T-cell (primary cell): ENCODE results near the gene ACD. TPM values are rescaled to one million over a fixed set of nuclear protein-coding genes. Genes with fewer than 3 reads are reported as not detected.

Source experiments
- ATAC-seq, 4 experiments: fragments of 200-7000 bp in 3 of 4; fragments of 150-1000 bp in 1 of 4; cut with Tn5 transposase; replicated peaks in 1 of 4; 1 replicate in 3 of 4; 2 replicates in 1 of 4; pipeline ENCODE4 v1.10.0; 2021; ENCODE audit warnings: moderate library complexity in 3 of 4, mild to moderate bottlenecking in 2 of 4, moderate number of reproducible peaks in 1 of 4
- CTCF ChIA-PET, 2 donors: fragments of 300-600 bp; sonication (Branson Sonifier 250); formaldehyde crosslinking; loops; one replicate each; lab custom pipeline; 2022; ENCODE audit warnings: antibody characterized with exemption in 2 of 2; lab: Charles Lee
- POLR2A ChIA-PET, 2 donors: fragments of 300-600 bp; sonication (Branson Sonifier 250); formaldehyde crosslinking; loops; one replicate each; lab custom pipeline; 2022; ENCODE audit warnings: antibody characterized with exemption in 2 of 2; lab: Charles Lee
- DNase-seq, 35 experiments: peaks; one replicate each; pipeline versions ENCODE4 v3.0.0 to v3.0.0-alpha.2; 2013 to 2023
- H3K27ac ChIP-seq: one replicate; pipeline ENCODE4 v1.5.1; 2013; ENCODE audit warnings: low read length
- H3K27me3 ChIP-seq, 2 experiments: replicated peaks in 1 of 2; 1 replicate in 1 of 2; 2 replicates in 1 of 2; pipeline versions ENCODE4 v1.6.1 to v1.7.0; 2013; ENCODE audit warnings: low read length in 1 of 2, mixed read lengths in 1 of 2; ENCODE audit not compliant: control insufficient read depth in 2 of 2, insufficient read depth in 2 of 2; ENCODE audit errors: extremely low read depth in 1 of 2
- H3K36me3 ChIP-seq, 2 donors: 1 replicate in 1 of 2; 2 replicates in 1 of 2; pipeline versions ENCODE4 v1.6.1 to v1.7.0; 2013; ENCODE audit warnings: low read length in 1 of 2; ENCODE audit not compliant: control insufficient read depth in 2 of 2, insufficient read depth in 1 of 2; ENCODE audit errors: extremely low read depth in 1 of 2
- H3K4me1 ChIP-seq, 2 experiments: 1 replicate in 1 of 2; 2 replicates in 1 of 2; pipeline versions ENCODE4 v1.6.1 to v1.7.0; 2013; ENCODE audit warnings: low read length in 2 of 2, mixed read lengths in 1 of 2; ENCODE audit not compliant: insufficient read depth in 2 of 2, control insufficient read depth in 1 of 2; ENCODE audit errors: extremely low read depth in 1 of 2
- H3K4me3 ChIP-seq, 2 donors: 1 replicate in 1 of 2; 2 replicates in 1 of 2; pipeline versions ENCODE4 v1.5.1 to v1.7.0; 2013; ENCODE audit warnings: mild to moderate bottlenecking in 2 of 2, low read length in 1 of 2, moderate library complexity in 1 of 2; ENCODE audit not compliant: control insufficient read depth in 1 of 2; ENCODE audit errors: extremely low read depth in 1 of 2
- H3K9me3 ChIP-seq: 2 replicates; pipeline ENCODE4 v1.7.0; 2013
- H3K27ac Mint-ChIP-seq, 2 donors: one replicate each; pipeline ENCODE4 v1.8.0; 2020 to 2021; ENCODE audit warnings: mild to moderate bottlenecking in 2 of 2, mixed read lengths in 2 of 2
- H3K27me3 Mint-ChIP-seq, 2 donors: one replicate each; pipeline ENCODE4 v1.8.0; 2021 to 2022; ENCODE audit warnings: mixed read lengths in 2 of 2
- H3K36me3 Mint-ChIP-seq: one replicate; pipeline ENCODE4 v1.8.0; 2021; ENCODE audit warnings: mixed read lengths
- H3K4me1 Mint-ChIP-seq, 3 donors: one replicate each; pipeline ENCODE4 v1.8.0; 2020 to 2022; ENCODE audit warnings: mixed read lengths in 3 of 3, mild to moderate bottlenecking in 1 of 3
- H3K4me3 Mint-ChIP-seq, 3 donors: one replicate each; pipeline ENCODE4 v1.8.0; 2020 to 2022; ENCODE audit warnings: mild to moderate bottlenecking in 3 of 3, mixed read lengths in 3 of 3, moderate library complexity in 3 of 3
- H3K9me3 Mint-ChIP-seq, 3 donors: one replicate each; pipeline ENCODE4 v1.8.0; 2020 to 2022; ENCODE audit warnings: mixed read lengths in 3 of 3
- WGBS: methylation state at CpG from one replicate; pipeline ENCODE4 v1.1.5; 2013; ENCODE audit warnings: missing lambda C conversion rate; ENCODE audit not compliant: insufficient coverage; 5-methylcytosine and 5-hydroxymethylcytosine counted together
- total RNA-seq, 35 experiments: library from RNA in 6 of 35; stranded (reverse) in 6 of 35; fragments of 120-200 nt in 1 of 35; gene quantifications; one replicate each; pipeline versions ENCODE4 v1.2.1 to v1.2.4 and lab custom pipeline; 2013 to 2026

ACD gene
- total RNA-seq, 5 donors from 2014 or later (not counting 1 experiment from before 2014, with no cell fraction given): 24.5 to 62.6 (median 53.6) TPM

DNA sequence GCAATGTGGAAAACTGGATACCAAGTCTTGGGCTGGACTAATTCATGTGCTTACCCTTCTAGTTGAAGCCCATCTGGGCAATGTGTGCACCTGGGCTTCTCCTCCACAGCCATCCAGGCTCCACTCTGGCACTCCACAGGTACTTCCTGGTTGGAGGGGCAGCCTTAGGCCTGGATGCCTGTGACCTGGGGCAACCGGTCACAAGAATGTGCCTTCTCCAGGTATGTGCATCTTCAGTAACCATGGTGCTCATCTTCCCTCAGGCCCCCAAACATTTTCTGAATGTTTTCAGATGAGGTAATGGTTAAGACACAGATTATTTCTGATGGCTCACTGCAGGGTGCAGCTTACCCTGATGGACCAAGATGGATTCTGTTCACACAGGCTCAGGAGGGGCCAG lies 17.7 kb upstream of the ACD start:
- H3K27ac Mint-ChIP-seq: peak overlapping the region in 1 of 2 donors; percentile 31
- WGBS: no CpG with 5 or more reads among the region's 1 CpG

DNA sequence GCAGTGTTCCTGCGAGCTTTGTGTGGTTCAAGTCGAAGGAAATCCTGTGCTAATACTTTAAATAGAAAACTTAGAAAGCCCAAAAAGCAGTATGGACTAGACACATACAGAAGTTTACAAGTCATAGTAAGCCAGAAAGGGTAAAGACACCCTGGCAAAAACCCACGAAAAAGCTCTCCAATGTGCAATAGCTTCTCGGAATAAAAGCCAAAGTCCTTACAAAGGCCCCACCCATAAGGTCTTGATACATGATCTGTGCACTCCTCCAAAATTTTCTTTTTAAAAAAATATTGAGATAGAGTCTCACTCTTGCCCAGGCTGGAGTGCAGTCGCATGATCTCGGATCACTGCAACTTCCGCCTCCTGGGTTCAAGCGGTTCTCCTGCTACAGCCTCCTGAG lies 16.9 kb upstream of the ACD start:
- Mint-ChIP-seq H3K27me3 (no peaks in the 10 kb centered on the region), H3K9me3 (no peaks in the 10 kb centered on the region), H3K4me1 (peaks cover 2 to 5% (median 3%) of the 10 kb centered on the region in 3 donors), H3K27ac (no peak overlapping the region), H3K36me3 (no peaks in the 10 kb centered on the region), H3K4me3 (no peak overlapping the region)
- DNase-seq (no peak), ATAC-seq (no peak)
- Histone ChIP-seq H3K4me3 (no peak overlapping the region), H3K4me1 (no peaks in the 10 kb centered on the region), H3K36me3 (peaks cover 10% of the 10 kb centered on the region in 2 donors), H3K9me3 (no peaks in the 10 kb centered on the region), H3K27me3 (no peaks in the 10 kb centered on the region), H3K27ac (no peak overlapping the region)
- 74% methylated on average over 5 of the region's 8 CpGs for WGBS
- ChIA-PET POLR2A (interaction anchor here in 1 of 2 donors (0.6 kb wide), 3 partner anchors 101 to 124 kb away, joined by 3 to 8 read pairs (median 3); no protein-coding TSS in a partner anchor), CTCF (interaction anchor here in 1 of 2 donors (0.6 kb wide), 1 partner anchor 161 kb away, joined by 3 read pairs; no protein-coding TSS in a partner anchor)

More for the DNA sequence above, 17.7 kb upstream of the ACD start:
- Histone ChIP-seq H3K4me3 (no peak overlapping the region), H3K27ac (no peak overlapping the region), H3K4me1 (no peaks in the 10 kb centered on the region), H3K36me3 (peaks cover 10% of the 10 kb centered on the region in 2 donors), H3K27me3 (no peaks in the 10 kb centered on the region), H3K9me3 (no peaks in the 10 kb centered on the region)
- POLR2A ChIA-PET: no interaction called here
- ATAC-seq (no peak), DNase-seq (no peak)
- Mint-ChIP-seq H3K27me3 (no peaks in the 10 kb centered on the region), H3K36me3 (peaks cover 5% of the 10 kb centered on the region), H3K4me1 (peaks cover 0 to under 1% (median under 1%) of the 10 kb centered on the region in 3 donors), H3K9me3 (no peaks in the 10 kb centered on the region), H3K4me3 (no peak overlapping the region)
- CTCF ChIA-PET: interaction anchor here in 1 of 2 donors (0.6 kb wide), 2 partner anchors 261 to 521 kb away, joined by 4 read pairs; no protein-coding TSS in a partner anchor

DNA sequence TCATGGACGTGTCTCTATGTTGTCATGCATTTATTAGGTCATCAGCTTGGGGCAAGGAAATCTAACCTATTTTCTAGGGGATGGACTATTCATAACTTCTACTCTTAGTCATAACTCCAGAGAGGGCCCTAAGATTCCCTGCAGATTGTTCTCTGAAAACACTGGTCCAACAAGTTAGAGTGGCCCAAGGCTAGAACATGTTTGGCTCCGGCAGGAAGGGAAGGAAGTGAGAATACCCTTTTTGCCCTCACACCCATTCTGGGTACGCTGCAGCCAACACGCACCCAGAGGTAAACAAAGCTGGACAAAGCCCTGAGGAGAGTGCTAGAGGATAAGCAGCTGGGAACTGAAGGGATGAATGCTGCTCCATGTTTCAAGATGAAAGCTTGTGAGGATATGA lies 16.5 kb upstream of the ACD start:
- no peaks in the 10 kb centered on the region for H3K36me3 Mint-ChIP-seq
- DNase-seq (no peak), ATAC-seq (no peak)
- Histone ChIP-seq H3K27me3 (no peaks in the 10 kb centered on the region), H3K27ac (no peak overlapping the region), H3K4me1 (no peaks in the 10 kb centered on the region), H3K9me3 (no peaks in the 10 kb centered on the region), H3K36me3 (peaks cover 10% of the 10 kb centered on the region in 2 donors), H3K4me3 (no peak overlapping the region)
- H3K27me3 Mint-ChIP-seq: no peaks in the 10 kb centered on the region
- no peaks in the 10 kb centered on the region for H3K9me3 Mint-ChIP-seq
- no peak overlapping the region for H3K4me3 Mint-ChIP-seq
- ChIA-PET POLR2A (interaction anchor here in 1 of 2 donors (0.6 kb wide), 1 partner anchor 116 kb away, joined by 3 read pairs; no protein-coding TSS in a partner anchor), CTCF (interaction anchor here in 1 of 2 donors (0.6 kb wide), 1 partner anchor 161 kb away, joined by 3 read pairs; no protein-coding TSS in a partner anchor)
- no CpG with 5 or more reads among the region's 4 CpGs for WGBS
- peaks cover 2 to 5% (median 3%) of the 10 kb centered on the region in 3 donors for H3K4me1 Mint-ChIP-seq
- H3K27ac Mint-ChIP-seq: peak overlapping the region in 1 of 2 donors; percentile 34

DNA sequence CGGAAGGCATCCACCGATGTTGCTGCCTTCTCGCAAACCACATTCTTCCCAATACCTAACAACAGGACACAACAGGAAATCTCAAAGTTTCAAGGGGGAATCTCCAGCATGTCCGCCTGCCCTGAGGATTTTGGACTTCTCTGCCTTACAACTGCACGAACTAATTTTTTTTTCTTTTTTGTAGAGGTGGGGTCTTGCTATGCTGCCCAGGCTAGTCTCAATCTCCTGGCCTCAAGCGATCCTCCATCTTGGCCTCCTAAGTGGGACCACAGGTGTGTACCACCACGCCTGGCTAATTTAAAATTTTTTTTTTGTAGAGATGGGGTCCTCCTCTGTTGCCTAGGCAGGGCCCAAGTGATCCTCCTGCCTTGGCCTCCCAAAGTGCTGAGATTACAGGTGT lies 15.9 kb upstream of the ACD start:
- DNase-seq: no peak
- CTCF ChIA-PET: no interaction called here
- POLR2A ChIA-PET: no interaction called here
- no peak overlapping the region for H3K4me3 ChIP-seq
- no peaks in the 10 kb centered on the region for H3K4me1 ChIP-seq
- H3K9me3 Mint-ChIP-seq: no peaks in the 10 kb centered on the region
- no peak overlapping the region for H3K27ac ChIP-seq
- H3K4me3 Mint-ChIP-seq: no peak overlapping the region
- no peaks in the 10 kb centered on the region for H3K27me3 ChIP-seq
- peaks cover 2 to 5% (median 3%) of the 10 kb centered on the region in 3 donors for H3K4me1 Mint-ChIP-seq
- H3K36me3 Mint-ChIP-seq: no peaks in the 10 kb centered on the region
- no peak for ATAC-seq
- no peaks in the 10 kb centered on the region for H3K9me3 ChIP-seq
- H3K27ac Mint-ChIP-seq: peak overlapping the region in 1 of 2 donors; percentile 58
- H3K27me3 Mint-ChIP-seq: no peaks in the 10 kb centered on the region
- 100% methylated on average over 4 of the region's 7 CpGs for WGBS
- peaks cover 7 to 10% of the 10 kb centered on the region in 2 donors for H3K36me3 ChIP-seq

DNA sequence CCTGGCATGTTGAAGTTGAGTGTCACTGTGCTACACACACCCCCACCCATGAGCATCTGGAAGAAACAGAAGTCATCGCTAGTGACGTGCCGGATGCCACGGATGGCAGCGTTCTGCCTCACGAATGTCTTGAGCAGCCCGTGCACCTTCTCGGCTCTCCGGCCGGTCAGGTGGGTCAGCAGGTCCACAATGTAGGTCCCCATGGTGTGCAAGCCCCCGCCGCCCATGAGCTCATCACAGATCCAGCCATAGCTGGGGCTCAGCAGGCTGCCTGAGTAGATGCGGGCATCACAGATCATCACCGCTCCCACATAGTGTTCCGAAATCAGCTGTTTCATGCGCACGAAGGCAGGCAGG lies 15.5 kb upstream of the ACD start:
- Mint-ChIP-seq H3K36me3 (no peaks in the 10 kb centered on the region), H3K27ac (peak overlapping the region in 1 of 2 donors; percentile 58), H3K27me3 (no peaks in the 10 kb centered on the region), H3K4me3 (no peak overlapping the region), H3K9me3 (no peaks in the 10 kb centered on the region), H3K4me1 (peaks cover 2 to 5% (median 3%) of the 10 kb centered on the region in 3 donors)
- no peak overlapping the region for H3K4me3 ChIP-seq
- H3K27me3 ChIP-seq: no peaks in the 10 kb centered on the region
- no peaks in the 10 kb centered on the region for H3K4me1 ChIP-seq
- ChIA-PET CTCF (no interaction called here), POLR2A (no interaction called here)
- H3K9me3 ChIP-seq: no peaks in the 10 kb centered on the region
- DNase-seq (no peak), ATAC-seq (no peak)
- WGBS: 97% methylated on average over 17 of the region's 17 CpGs
- peaks cover 4 to 10% of the 10 kb centered on the region in 2 donors for H3K36me3 ChIP-seq
- no peak overlapping the region for H3K27ac ChIP-seq

DNA sequence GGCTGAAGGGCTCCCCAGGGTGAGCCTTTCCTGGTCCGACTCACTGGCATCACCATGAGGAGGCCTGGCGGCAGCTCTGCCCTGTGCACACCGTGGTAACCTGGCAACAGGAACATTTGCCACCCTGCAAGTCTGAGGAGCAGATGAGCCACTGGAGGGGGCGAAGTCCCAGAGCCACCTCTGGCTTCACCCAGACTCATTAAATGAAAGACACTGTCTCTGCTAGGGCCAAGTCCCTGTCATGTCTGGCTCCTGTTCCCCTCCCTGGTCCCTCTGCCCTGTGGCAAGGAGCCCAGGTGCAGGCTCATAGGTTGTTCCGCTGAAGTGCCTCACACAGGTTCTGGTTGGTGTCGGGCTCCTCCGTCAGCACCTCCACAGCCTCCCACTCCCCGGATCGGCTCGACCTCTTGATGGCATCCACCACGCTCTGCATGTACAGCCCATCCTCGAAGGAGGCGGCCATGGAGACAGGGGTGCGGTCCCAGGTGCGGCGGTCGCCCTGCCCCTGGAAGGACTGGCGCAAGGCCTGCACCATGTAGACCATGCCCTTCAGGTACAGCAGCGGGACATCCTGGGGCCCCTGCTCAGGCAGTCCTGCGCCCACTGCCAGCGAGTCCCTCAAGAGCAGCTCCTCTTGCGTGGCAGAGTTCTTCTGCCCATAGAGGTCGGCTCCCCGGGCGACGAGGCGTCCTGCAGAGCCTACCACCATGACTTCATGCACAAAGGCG lies 15.0 kb upstream of the ACD start:
- whole genome bisulfite sequencing: 94% methylated on average over 28 of the region's 28 CpGs
- no peaks in the 10 kb centered on the region for H3K9me3 ChIP-seq
- no peaks in the 10 kb centered on the region for H3K27me3 ChIP-seq
- peaks cover 4 to 10% of the 10 kb centered on the region in 2 donors for H3K36me3 ChIP-seq
- H3K27me3 Mint-ChIP-seq: no peaks in the 10 kb centered on the region
- no peak for ATAC-seq
- H3K27ac Mint-ChIP-seq: peak overlapping the region in 1 of 2 donors; percentile 36
- no peaks in the 10 kb centered on the region for H3K36me3 Mint-ChIP-seq
- H3K9me3 Mint-ChIP-seq: no peaks in the 10 kb centered on the region
- peaks cover 2 to 5% (median 3%) of the 10 kb centered on the region in 3 donors for H3K4me1 Mint-ChIP-seq
- ChIA-PET CTCF (no interaction called here), POLR2A (no interaction called here)
- no peak for DNase-seq
- H3K4me3 ChIP-seq: no peak overlapping the region
- H3K4me1 ChIP-seq: no peaks in the 10 kb centered on the region
- H3K27ac ChIP-seq: no peak overlapping the region
- H3K4me3 Mint-ChIP-seq: no peak overlapping the region
